ENCODE results near the gene AP1M1. TPM values are rescaled to one million over a fixed set of nuclear protein-coding genes. Genes with fewer than 3 reads are reported as not detected.

AP1M1 gene
- total and polyA plus RNA-seq, 2 experiments from 2014 or later, result 114 to 158 TPM

GRCh38 chr19:16232127-16232526 lies 34.4 kb downstream of the AP1M1 start:
- H3K9me3 ChIP-seq (ENCODE audit: low read depth), result no peaks in the 10 kb centered on the region
- no peak for TF ChIP-seq CTCF (IDR thresholded peaks at IDR 0.05; ENCODE audit: low read depth, low read length)
- H3K27me3 ChIP-seq, result no peaks in the 10 kb centered on the region
- H3K36me3 ChIP-seq, result peaks cover 3% of the 10 kb centered on the region
- DNase-seq (ENCODE audit: low read depth in 1 of 2, low spot score in 1 of 2), result no peak
- no peak overlapping the region for H3K4me3 ChIP-seq
- no peaks in the 10 kb centered on the region for H3K4me1 ChIP-seq (ENCODE audit: low read depth)
- no peak overlapping the region for H3K27ac ChIP-seq

GRCh38 chr19:16232568-16232967 lies 34.9 kb downstream of the AP1M1 start:
- TF ChIP-seq CTCF (IDR thresholded peaks at IDR 0.05; ENCODE audit: low read depth, low read length), result no peak
- no peaks in the 10 kb centered on the region for H3K27me3 ChIP-seq
- H3K9me3 ChIP-seq (ENCODE audit: low read depth), result no peaks in the 10 kb centered on the region
- no peak for DNase-seq (ENCODE audit: low read depth in 1 of 2, low spot score in 1 of 2)
- no peaks in the 10 kb centered on the region for H3K4me1 ChIP-seq (ENCODE audit: low read depth)
- H3K36me3 ChIP-seq, result peaks cover 3% of the 10 kb centered on the region
- H3K4me3 ChIP-seq, result no peak overlapping the region
- H3K27ac ChIP-seq, result no peak overlapping the region

GRCh38 chr19:16233081-16233776 lies 35.5 kb downstream of the AP1M1 start:
- Histone ChIP-seq H3K36me3 (peaks cover 3% of the 10 kb centered on the region), H3K27me3 (no peaks in the 10 kb centered on the region), H3K27ac (no peak overlapping the region), H3K4me1 (ENCODE audit: low read depth) (no peaks in the 10 kb centered on the region), H3K4me3 (no peak overlapping the region), H3K9me3 (ENCODE audit: low read depth) (no peaks in the 10 kb centered on the region)
- no peak for TF ChIP-seq CTCF (IDR thresholded peaks at IDR 0.05; ENCODE audit: low read depth, low read length)
- DNase-seq (ENCODE audit: low read depth in 1 of 2, low spot score in 1 of 2), result no peak

GRCh38 chr19:16233836-16234551 lies 36.3 kb downstream of the AP1M1 start:
- no peaks in the 10 kb centered on the region for H3K27me3 ChIP-seq
- no peak overlapping the region for H3K27ac ChIP-seq

More at GRCh38 chr19:16233836-16234551, 36.3 kb downstream of the AP1M1 start:
- Histone ChIP-seq H3K4me3 (no peak overlapping the region), H3K9me3 (ENCODE audit: low read depth) (no peaks in the 10 kb centered on the region), H3K36me3 (peaks cover 3% of the 10 kb centered on the region), H3K4me1 (ENCODE audit: low read depth) (no peaks in the 10 kb centered on the region)
- DNase-seq (ENCODE audit: low read depth in 1 of 2, low spot score in 1 of 2), result peak in 1 of 2 donors; percentile 18
- no peak for TF ChIP-seq CTCF (IDR thresholded peaks at IDR 0.05; ENCODE audit: low read depth, low read length)

Measured in cardiac muscle cell (in vitro differentiated cells and primary cell).